Islet precursor cell (in vitro differentiated cells): Measurements from ENCODE around the gene MYOF.
"Not testable (repeated sequence)": the region's sequence is repeated elsewhere in the genome, so short reads cannot be mapped to it uniquely, and the experiment has no call there.

Source experiments
- DNase-seq: peaks from one replicate; pipeline ENCODE4 v3.0.0-alpha.2; 2018

MYOF gene

GRCh38 chr10:93419016-93419415, 63.1 kb downstream of the MYOF start:
- not testable (repeated sequence) for DNase-seq

- DNase-seq: peak; percentile 87
These were observed 64.2 kb downstream of the MYOF start for GRCh38 chr10:93417921-93418320.

GRCh38 chr10:93417266-93417665, 64.9 kb downstream of the MYOF start:
- no peak for DNase-seq

- DNase-seq: no peak
These were observed 65.3 kb downstream of the MYOF start for GRCh38 chr10:93416824-93417223.

GRCh38 chr10:93415693-93416092, 66.4 kb downstream of the MYOF start:
- no peak for DNase-seq

GRCh38 chr10:93413252-93413689, 68.9 kb downstream of the MYOF start:
- no peak for DNase-seq

GRCh38 chr10:93412801-93413200, 69.3 kb downstream of the MYOF start:
- DNase-seq: no peak

- no peak for DNase-seq
These were observed 71.3 kb downstream of the MYOF start for GRCh38 chr10:93410697-93411348.

GRCh38 chr10:93408783-93409182, 73.4 kb downstream of the MYOF start:
- DNase-seq: no peak

GRCh38 chr10:93406364-93407145, 75.6 kb downstream of the MYOF start:
- peak; percentile 83 for DNase-seq

- DNase-seq: no peak
These were observed 78.1 kb downstream of the MYOF start for GRCh38 chr10:93404048-93404354.

- DNase-seq: no peak
These were observed 78.7 kb downstream of the MYOF start for GRCh38 chr10:93403152-93404047.

GRCh38 chr10:93402192-93402591, 79.9 kb downstream of the MYOF start:
- DNase-seq: no peak

- no peak for DNase-seq
These were observed 83.6 kb downstream of the MYOF start for GRCh38 chr10:93398528-93398927.

GRCh38 chr10:93397020-93397419, 85.1 kb downstream of the MYOF start:
- no peak for DNase-seq

- no peak for DNase-seq
These were observed 88.9 kb downstream of the MYOF start for GRCh38 chr10:93393211-93393610.

GRCh38 chr10:93392121-93392520, 90.0 kb downstream of the MYOF start:
- no peak for DNase-seq

- DNase-seq: no peak
These were observed 91.6 kb downstream of the MYOF start for GRCh38 chr10:93390306-93391090.

GRCh38 chr10:93386631-93387369, 95.3 kb downstream of the MYOF start:
- DNase-seq: no peak

GRCh38 chr10:93385345-93385744, 96.8 kb downstream of the MYOF start:
- DNase-seq: no peak

GRCh38 chr10:93384006-93384405, 98.1 kb downstream of the MYOF start:
- DNase-seq: peak; percentile 96

- no peak for DNase-seq
These were observed 98.6 kb downstream of the MYOF start for GRCh38 chr10:93383562-93383981.
